HCT116 (cell line): ENCODE data around the gene CDC42BPA. TPM values are rescaled to one million over a fixed set of nuclear protein-coding genes. Genes with fewer than 3 reads are reported as not detected.

Source experiments
- ATAC-seq: fragments of 200-7000 bp; cut with Tn5 transposase; 2 replicates; pipeline ENCODE4 v1.9.1; 2020; ENCODE audit warnings: mild to moderate bottlenecking, moderate library complexity
- BruUV-seq: library from RNA; stranded (reverse); fragments of 400-500 nt; replicated peaks from 2 replicates; lab custom pipeline; 2021; lab: Mats Ljungman, UMichigan
- CTCF ChIA-PET: fragments of 300-600 bp; sonication (Branson Sonifier 250); formaldehyde crosslinking; loops from one replicate; lab custom pipeline; 2021; ENCODE audit warnings: antibody characterized with exemption; lab: Charles Lee
- POLR2A ChIA-PET: fragments of 300-600, 350-600 bp; sonication (Branson Sonifier 250); formaldehyde crosslinking; loops from one replicate; lab custom pipeline; 2021; ENCODE audit warnings: antibody characterized with exemption; lab: Charles Lee
- RAD21 ChIA-PET, 2 experiments: fragments of 300-600 bp; sonication (Branson Sonifier 250); formaldehyde crosslinking; loops; one replicate each; lab custom pipeline; 2023; ENCODE audit warnings: low total read pairs in 2 of 2; ENCODE audit not compliant: uncharacterized antibody in 2 of 2, unreplicated experiment in 2 of 2, low non-redundant PET in 1 of 2; lab: Charles Lee
- DNase-seq: peaks from one replicate; pipeline ENCODE4 v3.0.0-alpha.2; 2010; ENCODE audit warnings: low read depth, low spot score
- H2AFZ ChIP-seq: fragments of 200-600 bp; shearing (Covaris generic), sonication (generic); 2 replicates; pipeline ENCODE4 v1.6.1; 2017; ENCODE audit warnings: low read depth, mixed run types, mixed read lengths, antibody characterized with exemption, low read length; ENCODE audit not compliant: poor library complexity, severe bottlenecking
- H3K27ac ChIP-seq: 2 replicates; pipeline ENCODE4 v1.5.1; 2012; ENCODE audit warnings: low read depth, low read length
- H3K27me3 ChIP-seq: fragments of 200-600 bp; sonication (generic); 2 replicates; pipeline ENCODE4 v1.6.1; 2016; ENCODE audit warnings: mixed run types, low read length, mixed read lengths; ENCODE audit not compliant: insufficient read depth
- H3K36me3 ChIP-seq, 2 experiments: fragments of 200-500 bp in 1 of 2; fragments of 200-600 bp in 1 of 2; sonication (Bioruptor generic) in 1 of 2; sonication (generic) in 1 of 2; 2 replicates each; pipeline versions ENCODE4 v1.5.1 to v1.6.1; 2014 to 2016; ENCODE audit warnings: low read length in 2 of 2, inconsistent platforms in 1 of 2, mixed read lengths in 1 of 2, mixed run types in 1 of 2; ENCODE audit not compliant: insufficient read depth in 2 of 2, control insufficient read depth in 1 of 2
- H3K4me1 ChIP-seq, 2 experiments: fragments of 200-600 bp in 1 of 2; sonication (generic) in 1 of 2; 2 replicates each; pipeline versions ENCODE4 v1.5.1 to v1.6.1; 2012 to 2017; ENCODE audit warnings: low read length in 2 of 2, inconsistent platforms in 1 of 2, mild to moderate bottlenecking in 1 of 2, mixed read lengths in 1 of 2, mixed run types in 1 of 2, moderate library complexity in 1 of 2; ENCODE audit not compliant: insufficient read depth in 2 of 2, control insufficient read depth in 1 of 2
- H3K4me2 ChIP-seq: fragments of 200-600 bp; sonication (generic); 2 replicates; pipeline ENCODE4 v1.6.1; 2017; ENCODE audit warnings: mixed run types, low read length, mixed read lengths
- H3K4me3 ChIP-seq, 2 experiments: fragments of 200-600 bp in 1 of 2; sonication (generic) in 1 of 2; replicated peaks in 1 of 2; 2 replicates each; pipeline ENCODE4 v1.5.1; 2011 to 2016; ENCODE audit warnings: low read length in 2 of 2, control low read depth in 1 of 2, low read depth in 1 of 2, mild to moderate bottlenecking in 1 of 2, mixed read lengths in 1 of 2, mixed run types in 1 of 2
- H3K79me2 ChIP-seq: fragments of 200-600 bp; sonication (generic); 2 replicates; pipeline ENCODE4 v1.6.1; 2017; ENCODE audit warnings: mild to moderate bottlenecking, mixed run types, low read length, moderate library complexity, mixed read lengths; ENCODE audit not compliant: insufficient read depth
- H3K9ac ChIP-seq: fragments of 200-600 bp; sonication (generic); 2 replicates; pipeline ENCODE4 v1.6.1; 2016; ENCODE audit warnings: low read length, mixed read lengths
- H3K9me2 ChIP-seq: fragments of 200-600 bp; sonication (generic), shearing (Covaris generic); 2 replicates; pipeline ENCODE4 v1.6.1; 2017; ENCODE audit warnings: mixed run types, mild to moderate bottlenecking, moderate library complexity; ENCODE audit not compliant: insufficient read depth
- H3K9me3 ChIP-seq, 2 experiments: fragments of 200-500 bp in 1 of 2; fragments of 200-600 bp in 1 of 2; sonication (Bioruptor generic) in 1 of 2; sonication (generic) in 1 of 2; 2 replicates each; pipeline ENCODE4 v1.6.1; 2014 to 2017; ENCODE audit warnings: low read length in 2 of 2, mixed read lengths in 2 of 2, inconsistent platforms in 1 of 2, low read depth in 1 of 2, mild to moderate bottlenecking in 1 of 2, mixed run types in 1 of 2, moderate library complexity in 1 of 2; ENCODE audit not compliant: control insufficient read depth in 1 of 2, insufficient read depth in 1 of 2
- H4K20me1 ChIP-seq: fragments of 200-600 bp; sonication (generic), shearing (Covaris generic); 2 replicates; pipeline ENCODE4 v1.6.1; 2017; ENCODE audit warnings: mixed run types, mild to moderate bottlenecking, moderate library complexity; ENCODE audit not compliant: insufficient read depth
- CBX3 ChIP-seq: IDR thresholded peaks from 2 replicates; pipeline ENCODE4 v1.6.1; 2012; ENCODE audit warnings: low read depth
- ELF1 ChIP-seq: IDR thresholded peaks from 2 replicates; pipeline ENCODE4 v1.6.1; 2012; ENCODE audit warnings: low read depth, borderline replicate concordance
- EZH2phosphoT487 ChIP-seq: fragments of 200-600 bp; IDR thresholded peaks from 2 replicates; pipeline ENCODE4 v1.6.1; 2018; ENCODE audit warnings: antibody characterized with exemption, borderline replicate concordance
- FOSL1 ChIP-seq: IDR thresholded peaks from 2 replicates; pipeline ENCODE4 v1.6.1; 2012; ENCODE audit warnings: low read depth
- JUND ChIP-seq: IDR thresholded peaks from 2 replicates; pipeline ENCODE4 v1.6.1; 2012
- POLR2A ChIP-seq: IDR thresholded peaks from 2 replicates; pipeline ENCODE4 v1.7.0; 2011; ENCODE audit warnings: borderline replicate concordance; ENCODE audit not compliant: insufficient read depth, insufficient read length; ENCODE audit errors: extremely low read depth
- POLR2AphosphoS5 ChIP-seq: IDR thresholded peaks from 2 replicates; pipeline ENCODE4 v1.6.1; 2011; ENCODE audit warnings: mild to moderate bottlenecking, low read depth, low read length, moderate library complexity
- RAD21 ChIP-seq: IDR thresholded peaks from 2 replicates; pipeline ENCODE4 v1.6.1; 2012; ENCODE audit warnings: low read depth, mild to moderate bottlenecking
- REST ChIP-seq: IDR thresholded peaks from 2 replicates; pipeline ENCODE4 v1.6.1; 2012; ENCODE audit warnings: low read depth
- SIN3A ChIP-seq: IDR thresholded peaks from 2 replicates; pipeline ENCODE4 v1.6.1; 2012; ENCODE audit warnings: low read depth
- SP1 ChIP-seq: IDR thresholded peaks from 2 replicates; pipeline ENCODE4 v1.6.1; 2012; ENCODE audit warnings: low read depth
- SRF ChIP-seq: IDR thresholded peaks from 2 replicates; pipeline ENCODE4 v1.6.1; 2012; ENCODE audit warnings: low read depth
- TCF7L2 ChIP-seq: IDR thresholded peaks from 2 replicates; pipeline ENCODE4 v1.7.0; 2011; ENCODE audit warnings: borderline replicate concordance, inconsistent platforms; ENCODE audit not compliant: insufficient read depth, insufficient read length; ENCODE audit errors: extremely low read depth
- YY1 ChIP-seq: IDR thresholded peaks from 2 replicates; pipeline ENCODE4 v1.6.1; 2011; ENCODE audit warnings: low read length, low read depth, moderate library complexity, mild to moderate bottlenecking; ENCODE audit not compliant: insufficient replicate concordance; ENCODE audit errors: extremely low read depth
- ZFX ChIP-seq: fragments of 450-650 bp; IDR thresholded peaks from 2 replicates; pipeline ENCODE4 v1.6.1; 2017
- ZNF274 ChIP-seq: fragments of 200-500 bp; sonication (Bioruptor generic); IDR thresholded peaks from 2 replicates; pipeline ENCODE4 v1.6.1; 2014; ENCODE audit warnings: mild to moderate bottlenecking, low read depth, low read length, inconsistent platforms
- intact Hi-C: fragments of 100-400 bp; cut with micrococcal nuclease; formaldehyde crosslinking; loops from 2 replicates; pipeline ENCODE4 v1.10.0; 2022
- total RNA-seq: library from RNA; stranded (reverse); gene quantifications from one replicate; pipeline ENCODE4 v1.2.1, GENCODE V29; 2021; ENCODE audit not compliant: unreplicated experiment
- TF ChIP-seq, protein P1 (sequence below): IDR thresholded peaks from 2 replicates; pipeline ENCODE4 v1.6.1; 2012
- TF ChIP-seq, protein P2 (sequence below), 3 experiments: fragments of 200-600 bp in 1 of 3; sonication (generic) in 1 of 3; IDR thresholded peaks in 2 of 3; conservative IDR thresholded peaks in 1 of 3; 2 replicates each; pipeline ENCODE4 v1.5.1; 2012 to 2017; ENCODE audit warnings: low read depth in 2 of 3, low read length in 2 of 3, antibody characterized with exemption in 1 of 3, borderline replicate concordance in 1 of 3, control low read depth in 1 of 3, mild to moderate bottlenecking in 1 of 3, mixed read lengths in 1 of 3, mixed run types in 1 of 3, moderate library complexity in 1 of 3; ENCODE audit not compliant: insufficient read depth in 1 of 3
- TF ChIP-seq, protein P3 (sequence below): IDR thresholded peaks from 2 replicates; pipeline ENCODE4 v1.6.1; 2012

The CDC42BPA gene
- total RNA-seq, 1 experiment from 2014 or later: 44.0 TPM

DNA sequence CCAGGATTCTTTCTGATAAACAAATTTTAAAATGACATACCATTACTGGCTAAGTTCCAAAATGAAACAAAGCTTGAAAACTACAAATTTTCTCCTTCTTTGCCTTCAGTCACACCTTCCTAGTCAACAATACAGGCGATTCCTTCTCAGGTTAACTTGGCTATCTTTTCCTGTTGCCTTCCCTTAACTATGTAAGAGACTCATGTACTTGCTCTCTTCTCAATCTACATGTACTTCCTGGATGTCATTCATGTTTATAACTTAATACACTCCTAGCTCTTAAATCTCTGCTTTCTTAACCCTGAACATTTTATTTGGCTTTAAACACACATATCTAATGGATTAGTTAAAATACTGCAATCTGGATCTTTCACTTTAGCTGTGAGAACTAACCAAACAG is 281.2 kb downstream of the CDC42BPA start (continued):
- no peak for TF ChIP-seq POLR2AphosphoS5
- no peak for TF ChIP-seq TCF7L2
- TF ChIP-seq, protein P1, sequence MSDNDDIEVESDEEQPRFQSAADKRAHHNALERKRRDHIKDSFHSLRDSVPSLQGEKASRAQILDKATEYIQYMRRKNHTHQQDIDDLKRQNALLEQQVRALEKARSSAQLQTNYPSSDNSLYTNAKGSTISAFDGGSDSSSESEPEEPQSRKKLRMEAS: no peak
- TF ChIP-seq CBX3: no peak

GRCh38 chr1:227035316-227035715 is 283.0 kb downstream of the CDC42BPA start:
- no peaks in the 10 kb centered on the region for H3K9me2 ChIP-seq
- RAD21 ChIA-PET: no interaction called here
- H3K27ac ChIP-seq: no peak overlapping the region
- intact Hi-C loops: no loop called here
- peaks cover 2 to 12% of the 10 kb centered on the region in 2 experiments; a peak in 2 of 4 replicates for H3K36me3 ChIP-seq
- no peak for ATAC-seq
- no peaks in the 10 kb centered on the region for H3K4me1 ChIP-seq
- no peak for TF ChIP-seq ZFX
- TF ChIP-seq POLR2A: no peak
- no peak for TF ChIP-seq ZNF274
- no peak for TF ChIP-seq ELF1
- no peak for TF ChIP-seq TCF7L2
- TF ChIP-seq JUND: no peak
- TF ChIP-seq, protein P2, sequence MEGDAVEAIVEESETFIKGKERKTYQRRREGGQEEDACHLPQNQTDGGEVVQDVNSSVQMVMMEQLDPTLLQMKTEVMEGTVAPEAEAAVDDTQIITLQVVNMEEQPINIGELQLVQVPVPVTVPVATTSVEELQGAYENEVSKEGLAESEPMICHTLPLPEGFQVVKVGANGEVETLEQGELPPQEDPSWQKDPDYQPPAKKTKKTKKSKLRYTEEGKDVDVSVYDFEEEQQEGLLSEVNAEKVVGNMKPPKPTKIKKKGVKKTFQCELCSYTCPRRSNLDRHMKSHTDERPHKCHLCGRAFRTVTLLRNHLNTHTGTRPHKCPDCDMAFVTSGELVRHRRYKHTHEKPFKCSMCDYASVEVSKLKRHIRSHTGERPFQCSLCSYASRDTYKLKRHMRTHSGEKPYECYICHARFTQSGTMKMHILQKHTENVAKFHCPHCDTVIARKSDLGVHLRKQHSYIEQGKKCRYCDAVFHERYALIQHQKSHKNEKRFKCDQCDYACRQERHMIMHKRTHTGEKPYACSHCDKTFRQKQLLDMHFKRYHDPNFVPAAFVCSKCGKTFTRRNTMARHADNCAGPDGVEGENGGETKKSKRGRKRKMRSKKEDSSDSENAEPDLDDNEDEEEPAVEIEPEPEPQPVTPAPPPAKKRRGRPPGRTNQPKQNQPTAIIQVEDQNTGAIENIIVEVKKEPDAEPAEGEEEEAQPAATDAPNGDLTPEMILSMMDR (IDR thresholded peaks at IDR 0.05 in 2 of 3, conservative IDR thresholded peaks at IDR 0.05 in 1 of 3; ENCODE audit: borderline replicate concordance in 1 of 3, insufficient read depth in 1 of 3, low read depth in 2 of 3, low read length in 2 of 3): no peak
- TF ChIP-seq FOSL1: no peak
- TF ChIP-seq REST: no peak
- no peak for TF ChIP-seq SRF
- no peak for TF ChIP-seq POLR2AphosphoS5
- TF ChIP-seq YY1: no peak
- no peak for TF ChIP-seq RAD21
- no peak for TF ChIP-seq CBX3
- TF ChIP-seq, protein P3, sequence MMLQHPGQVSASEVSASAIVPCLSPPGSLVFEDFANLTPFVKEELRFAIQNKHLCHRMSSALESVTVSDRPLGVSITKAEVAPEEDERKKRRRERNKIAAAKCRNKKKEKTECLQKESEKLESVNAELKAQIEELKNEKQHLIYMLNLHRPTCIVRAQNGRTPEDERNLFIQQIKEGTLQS: no peak
- no peak for TF ChIP-seq EZH2phosphoT487
- no peak for TF ChIP-seq SIN3A
- TF ChIP-seq, protein P1: no peak
- TF ChIP-seq SP1: no peak
- H2AFZ ChIP-seq: no peak overlapping the region
- no TSS peak for BruUV-seq
- CTCF ChIA-PET: no interaction called here
- no peak overlapping the region for H3K4me3 ChIP-seq
- H3K79me2 ChIP-seq: no peaks in the 10 kb centered on the region
- no peaks in the 10 kb centered on the region for H3K27me3 ChIP-seq
- no peaks in the 10 kb centered on the region for H4K20me1 ChIP-seq
- H3K4me2 ChIP-seq: no peak overlapping the region
- H3K9ac ChIP-seq: no peak overlapping the region
- POLR2A ChIA-PET: no interaction called here
- no peak for DNase-seq
- no peaks in the 10 kb centered on the region for H3K9me3 ChIP-seq
